Testis (tissue), 3 donors: ENCODE data around the gene CCBE1. TPM values are rescaled to one million over a fixed set of nuclear protein-coding genes. Genes with fewer than 3 reads are reported as not detected.

Experiments used
- DNase-seq: peaks from one replicate; pipeline ENCODE4 v3.0.0-alpha.2; 2019
- H3K27ac ChIP-seq, 2 donors: fragments of 200-600 bp; sonication (generic); one replicate each; pipeline ENCODE4 v1.5.1; 2019
- H3K27me3 ChIP-seq: fragments of 200-600 bp; sonication (generic); one replicate; pipeline ENCODE4 v1.5.1; 2019
- H3K36me3 ChIP-seq: fragments of 200-600 bp; sonication (generic); one replicate; pipeline ENCODE4 v1.5.1; 2017; ENCODE audit warnings: low read depth; ENCODE audit errors: missing control alignments
- H3K4me1 ChIP-seq: fragments of 200-600 bp; sonication (generic); one replicate; pipeline ENCODE4 v1.5.1; 2019
- H3K4me3 ChIP-seq, 2 donors: fragments of 200-600 bp; sonication (generic); one replicate each; pipeline ENCODE4 v1.5.1; 2017 to 2019
- H3K9me3 ChIP-seq: fragments of 200-600 bp; sonication (generic); one replicate; pipeline ENCODE4 v1.5.1; 2017
- POLR2A ChIP-seq: fragments of 450-650 bp; IDR thresholded peaks from one replicate; pipeline ENCODE4 v1.6.1; 2017; ENCODE audit warnings: antibody characterized with exemption, mild to moderate bottlenecking, moderate library complexity
- WGBS, 2 donors: methylation state at CpG; one replicate each; pipeline ENCODE4 v1.1.5; 2018; 5-methylcytosine and 5-hydroxymethylcytosine counted together
- intact Hi-C: fragments of 100-400 bp; cut with DNase I; formaldehyde crosslinking; loops from one replicate; pipeline ENCODE4 v1.15.1; 2023; ENCODE audit warnings: low total_unique reads
- polyA plus RNA-seq: library from polyadenylated mRNA; stranded (reverse); fragments of 350-450 nt; fragmentation: Illumina TruSeq; extraction: RNeasy Lipid Tissue Mini Kit (QIAGEN cat#74804); gene quantifications from one replicate; pipeline ENCODE4 v1.2.3, GENCODE V29; 2014; ENCODE audit warnings: low read depth, low replicate concordance; ENCODE audit not compliant: insufficient read depth
- total RNA-seq, 2 donors: library from RNA; depleted of rRNA; stranded (reverse); fragments of >200 nt; gene quantifications; one replicate each; pipeline ENCODE4 v1.2.3, GENCODE V29; 2016
- TF ChIP-seq, protein P1 (sequence below), 3 experiments: fragments of 450-650 bp in 2 of 3; fragments of 200-600 bp in 1 of 3; sonication (generic) in 1 of 3; IDR thresholded peaks; one replicate each; pipeline ENCODE4 v1.5.1; 2016 to 2019; ENCODE audit warnings: antibody characterized with exemption in 3 of 3, mild to moderate bottlenecking in 2 of 3, moderate library complexity in 1 of 3

Gene CCBE1
- total and polyA plus RNA-seq, 3 donors from 2014 or later: 1.8 to 2.6 (median 1.9) TPM

DNA sequence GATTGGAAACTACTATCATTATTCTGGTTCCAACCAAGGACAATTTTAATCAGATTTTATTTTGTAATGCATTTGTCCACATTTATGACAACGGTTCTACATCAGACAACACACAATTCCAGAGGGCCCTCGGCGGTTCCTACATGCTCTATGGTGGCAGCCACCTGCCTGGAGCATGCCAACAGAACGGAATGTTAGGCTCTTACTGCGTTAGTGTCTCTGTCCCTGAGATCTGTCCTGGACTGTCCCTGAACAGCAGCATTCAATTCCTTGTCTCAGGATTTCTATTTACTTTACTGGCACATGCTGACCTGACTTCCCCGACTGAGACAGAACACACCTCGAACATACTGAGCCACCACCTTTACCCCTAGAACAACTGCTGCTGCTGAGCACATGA lies 117.7 kb downstream of the CCBE1 start:
- no peak overlapping the region for H3K4me3 ChIP-seq
- 75 to 79% methylated on average over 7 of the region's 7 CpGs for WGBS, 2 donors
- no peaks in the 10 kb centered on the region for H3K27me3 ChIP-seq
- no peak overlapping the region for H3K27ac ChIP-seq
- H3K4me1 ChIP-seq: no peaks in the 10 kb centered on the region
- no peaks in the 10 kb centered on the region for H3K9me3 ChIP-seq
- H3K36me3 ChIP-seq: no peaks in the 10 kb centered on the region
- no peak for DNase-seq
- TF ChIP-seq POLR2A: no peak
- TF ChIP-seq, protein P1, sequence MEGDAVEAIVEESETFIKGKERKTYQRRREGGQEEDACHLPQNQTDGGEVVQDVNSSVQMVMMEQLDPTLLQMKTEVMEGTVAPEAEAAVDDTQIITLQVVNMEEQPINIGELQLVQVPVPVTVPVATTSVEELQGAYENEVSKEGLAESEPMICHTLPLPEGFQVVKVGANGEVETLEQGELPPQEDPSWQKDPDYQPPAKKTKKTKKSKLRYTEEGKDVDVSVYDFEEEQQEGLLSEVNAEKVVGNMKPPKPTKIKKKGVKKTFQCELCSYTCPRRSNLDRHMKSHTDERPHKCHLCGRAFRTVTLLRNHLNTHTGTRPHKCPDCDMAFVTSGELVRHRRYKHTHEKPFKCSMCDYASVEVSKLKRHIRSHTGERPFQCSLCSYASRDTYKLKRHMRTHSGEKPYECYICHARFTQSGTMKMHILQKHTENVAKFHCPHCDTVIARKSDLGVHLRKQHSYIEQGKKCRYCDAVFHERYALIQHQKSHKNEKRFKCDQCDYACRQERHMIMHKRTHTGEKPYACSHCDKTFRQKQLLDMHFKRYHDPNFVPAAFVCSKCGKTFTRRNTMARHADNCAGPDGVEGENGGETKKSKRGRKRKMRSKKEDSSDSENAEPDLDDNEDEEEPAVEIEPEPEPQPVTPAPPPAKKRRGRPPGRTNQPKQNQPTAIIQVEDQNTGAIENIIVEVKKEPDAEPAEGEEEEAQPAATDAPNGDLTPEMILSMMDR (IDR thresholded peaks at IDR 0.05): no peak
- intact Hi-C loops: no loop called here

DNA sequence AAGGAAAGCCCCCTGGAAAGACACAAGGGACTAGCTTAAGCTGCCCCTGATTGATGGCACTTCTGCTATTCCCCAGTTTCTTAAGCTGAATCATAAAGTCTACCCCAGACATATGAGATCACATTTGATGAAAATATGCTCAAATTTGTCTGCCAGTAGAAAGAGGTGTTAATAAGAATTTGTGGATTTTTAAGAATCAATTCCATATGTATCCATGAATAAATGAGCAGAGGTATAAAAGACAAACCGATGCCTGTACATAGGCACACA lies 119.9 kb downstream of the CCBE1 start:
- H3K4me3 ChIP-seq: no peak overlapping the region
- H3K4me1 ChIP-seq: no peaks in the 10 kb centered on the region
- no peak overlapping the region for H3K27ac ChIP-seq
- intact Hi-C loops: no loop called here
- TF ChIP-seq, protein P1 (IDR thresholded peaks at IDR 0.05): no peak
- TF ChIP-seq POLR2A: no peak
- no peaks in the 10 kb centered on the region for H3K27me3 ChIP-seq
- H3K36me3 ChIP-seq: no peaks in the 10 kb centered on the region
- 90 to 100% methylated on average over 1 of the region's 1 CpG for WGBS, 2 donors
- no peaks in the 10 kb centered on the region for H3K9me3 ChIP-seq
- no peak for DNase-seq

DNA sequence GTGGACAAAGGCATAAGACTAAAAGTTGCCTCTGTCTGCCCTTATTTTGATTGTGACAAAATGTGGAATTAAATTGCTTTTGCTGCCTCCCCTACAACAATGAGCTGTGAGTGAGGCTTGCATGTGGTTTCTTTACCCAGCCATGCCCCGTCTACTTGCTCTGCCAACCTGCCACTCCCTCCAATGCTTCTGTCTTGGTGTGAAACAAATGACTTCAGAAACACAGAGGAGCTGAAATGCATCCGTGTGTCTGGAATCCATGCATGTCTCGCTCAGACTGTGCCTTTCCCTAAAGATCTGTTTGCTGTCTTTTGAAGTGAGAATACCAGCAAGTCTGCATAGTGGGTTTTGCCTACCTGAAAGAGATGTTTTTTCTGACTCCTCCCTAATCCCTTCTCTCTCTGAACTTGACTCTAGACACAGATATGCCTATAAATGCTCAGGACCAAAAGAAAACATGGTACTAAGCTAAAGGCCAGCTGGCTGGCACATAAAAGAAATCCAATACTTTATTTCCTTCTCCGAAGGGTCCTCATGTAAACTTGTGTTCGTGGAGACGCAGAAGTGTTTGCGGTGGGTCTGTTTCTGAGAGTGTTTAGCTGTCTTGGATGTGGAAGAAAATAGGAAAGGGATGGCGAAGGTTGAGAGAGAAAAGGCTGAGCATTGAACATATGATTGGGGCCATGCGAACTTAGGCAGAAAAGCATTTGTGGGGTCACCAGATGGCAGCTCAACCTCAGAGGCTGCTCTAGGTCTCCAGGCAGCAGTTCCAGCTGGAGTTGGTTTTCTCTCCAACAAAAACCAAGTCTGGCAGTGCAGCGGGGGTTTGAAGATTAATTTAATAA lies 120.5 kb downstream of the CCBE1 start:
- WGBS, 2 donors: 86 to 90% methylated on average over 10 of the region's 10 CpGs
- no peak for DNase-seq
- intact Hi-C loops: no loop called here

DNA sequence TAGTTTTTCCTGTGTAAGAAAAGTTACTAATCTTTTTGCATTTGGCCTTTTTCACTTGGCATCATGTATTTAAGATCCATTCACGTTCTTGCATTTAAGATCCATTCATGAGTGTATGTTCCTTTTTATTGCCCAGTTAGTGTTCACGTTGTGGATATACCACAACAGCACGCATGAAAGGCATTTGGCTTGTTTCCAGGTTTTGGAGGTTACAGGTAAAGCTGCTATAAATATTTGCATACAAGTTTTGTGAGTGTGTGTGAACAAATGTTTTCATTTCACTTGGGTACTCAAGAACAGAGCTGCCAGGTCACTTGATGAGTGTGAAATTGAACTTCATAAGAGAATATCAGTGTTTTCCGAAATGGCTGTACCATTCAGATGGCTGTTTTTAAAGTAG lies 121.2 kb downstream of the CCBE1 start:
- Histone ChIP-seq H3K27ac (no peak overlapping the region), H3K9me3 (no peaks in the 10 kb centered on the region), H3K4me3 (no peak overlapping the region), H3K27me3 (no peaks in the 10 kb centered on the region), H3K4me1 (no peaks in the 10 kb centered on the region), H3K36me3 (no peaks in the 10 kb centered on the region)
- DNase-seq: no peak
- intact Hi-C loops: no loop called here
- WGBS, 2 donors: 85 to 87% methylated on average over 4 of the region's 4 CpGs
- TF ChIP-seq POLR2A: no peak
- TF ChIP-seq, protein P1 (IDR thresholded peaks at IDR 0.05): no peak

More for the DNA sequence above, 120.5 kb downstream of the CCBE1 start:
- Histone ChIP-seq H3K9me3 (no peaks in the 10 kb centered on the region), H3K27ac (no peak overlapping the region), H3K27me3 (no peaks in the 10 kb centered on the region), H3K4me3 (no peak overlapping the region), H3K36me3 (no peaks in the 10 kb centered on the region), H3K4me1 (no peaks in the 10 kb centered on the region)
- TF ChIP-seq, protein P1 (IDR thresholded peaks at IDR 0.05): no peak
- TF ChIP-seq POLR2A: no peak

DNA sequence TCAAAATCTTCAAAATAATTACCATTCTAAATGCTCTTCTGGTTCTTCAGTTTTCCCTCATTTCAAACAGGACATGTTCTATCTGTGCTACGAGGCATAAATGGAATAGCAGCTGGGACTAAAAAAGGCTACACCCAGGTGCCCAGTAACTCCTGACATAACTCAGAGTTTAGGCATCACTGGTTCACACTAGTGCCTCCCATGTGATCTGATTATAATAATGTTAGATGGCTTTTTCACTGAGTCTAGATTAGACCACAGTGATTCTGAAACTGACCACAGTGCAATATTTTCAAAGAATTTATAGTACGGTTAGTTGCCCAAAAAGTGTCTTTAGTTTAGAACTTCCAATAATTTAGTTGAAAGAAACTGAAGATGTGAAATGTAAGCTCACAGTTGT lies 123.3 kb downstream of the CCBE1 start:
- H3K36me3 ChIP-seq: no peaks in the 10 kb centered on the region
- H3K27me3 ChIP-seq: no peaks in the 10 kb centered on the region
- H3K4me1 ChIP-seq: no peaks in the 10 kb centered on the region
- no peak for TF ChIP-seq POLR2A
- TF ChIP-seq, protein P1 (IDR thresholded peaks at IDR 0.05): no peak
- H3K4me3 ChIP-seq: no peak overlapping the region
- no peak for DNase-seq
- 92% methylated on average over 2 of the region's 2 CpGs for WGBS, 2 donors
- intact Hi-C loops: no loop called here
- no peaks in the 10 kb centered on the region for H3K9me3 ChIP-seq
- H3K27ac ChIP-seq: no peak overlapping the region
